NCI-H460 (cell line): ENCODE results near the gene GSG1. TPM values are rescaled to one million over a fixed set of nuclear protein-coding genes. Genes with fewer than 3 reads are reported as not detected.

ENCODE experiments used
- DNase-seq: peaks from one replicate; pipeline ENCODE4 v3.0.0-alpha.2; 2016; ENCODE audit warnings: low read depth; ENCODE audit errors: extremely low read depth
- total RNA-seq: library from RNA; depleted of rRNA; stranded (reverse); fragments of >200 nt; shearing (Covaris generic); gene quantifications from 2 replicates; pipeline ENCODE4 v1.2.3, GENCODE V29; 2014

Gene GSG1
- total RNA-seq, 1 experiment from 2014 or later, result not detected

DNA sequence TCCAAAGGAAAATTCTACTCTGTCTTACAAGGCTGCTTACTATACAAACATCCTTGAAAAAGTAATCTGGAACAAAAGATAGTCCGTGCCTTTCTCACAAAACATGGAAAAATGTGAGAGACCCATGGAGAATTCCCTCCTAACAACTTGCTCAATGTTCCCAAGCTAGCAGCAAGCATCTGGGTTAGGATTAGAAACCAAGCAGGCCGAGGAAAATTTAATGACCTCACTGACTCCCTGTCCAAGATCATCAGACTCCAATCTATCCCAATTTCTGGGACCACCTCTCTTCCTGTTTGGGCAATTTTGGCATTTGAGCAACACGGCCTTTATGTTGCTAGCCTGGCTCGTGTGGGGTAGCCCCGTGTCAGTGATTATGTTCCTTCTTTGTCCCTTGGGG lies 18.1 kb upstream of the GSG1 start:
- DNase-seq, result no peak

DNA sequence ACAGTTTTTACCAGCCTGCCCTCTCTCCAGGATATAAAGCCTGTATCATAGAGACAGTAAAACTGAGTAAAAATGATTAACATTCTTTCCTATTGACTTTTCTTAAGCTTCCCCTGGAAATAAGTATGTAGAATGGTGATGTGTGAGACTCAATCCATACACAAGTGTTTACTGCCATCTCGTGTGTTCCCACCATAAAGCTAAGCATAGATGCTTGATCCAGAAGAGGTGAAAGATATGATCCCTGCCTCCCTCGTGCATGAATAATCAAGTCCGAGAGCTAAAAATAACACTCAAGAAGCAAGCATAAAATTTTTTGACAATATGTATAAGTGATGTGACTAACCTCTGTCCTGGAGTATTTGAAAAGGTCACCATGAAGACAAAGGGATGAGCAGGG lies 16.9 kb upstream of the GSG1 start:
- DNase-seq, result no peak

DNA sequence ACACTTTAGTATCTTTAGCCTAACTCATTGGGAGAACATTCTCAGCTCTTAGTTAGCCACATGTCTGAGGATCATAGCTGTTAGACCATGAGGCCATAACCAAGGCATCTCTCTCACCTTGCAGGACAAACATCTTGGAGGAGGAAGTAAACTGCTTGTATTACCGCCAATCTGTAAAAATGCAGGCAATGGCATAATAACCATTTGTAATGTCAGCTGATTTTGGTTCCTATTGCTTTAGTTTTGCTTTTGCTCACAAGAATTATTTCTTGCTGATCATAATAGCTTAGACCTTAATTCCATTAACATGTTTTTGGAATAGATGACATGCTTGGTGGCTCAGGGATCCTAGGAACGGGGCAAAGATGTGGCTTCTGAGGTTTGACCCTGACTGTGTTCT lies 16.4 kb upstream of the GSG1 start:
- no peak for DNase-seq

DNA sequence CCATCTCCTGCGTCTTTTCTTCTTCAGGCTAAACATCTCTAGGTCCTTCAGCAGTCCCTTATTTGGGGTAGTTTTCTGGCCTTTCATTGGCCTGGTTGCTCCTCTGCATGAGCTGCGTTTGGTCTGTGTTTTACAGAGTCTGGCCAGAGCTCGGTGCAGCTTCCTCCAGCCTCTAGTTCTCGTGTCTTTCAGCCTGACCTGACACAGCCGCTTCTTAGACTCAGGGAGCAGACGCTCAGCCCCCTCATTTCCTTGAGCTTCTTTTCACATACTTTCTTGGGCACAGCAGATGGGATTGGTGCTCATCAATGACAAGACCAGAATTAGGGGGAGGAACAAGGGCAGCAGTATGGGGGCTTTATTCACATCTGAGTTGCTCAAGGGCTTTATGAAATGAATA lies 13.6 kb upstream of the GSG1 start:
- DNase-seq, result no peak

DNA sequence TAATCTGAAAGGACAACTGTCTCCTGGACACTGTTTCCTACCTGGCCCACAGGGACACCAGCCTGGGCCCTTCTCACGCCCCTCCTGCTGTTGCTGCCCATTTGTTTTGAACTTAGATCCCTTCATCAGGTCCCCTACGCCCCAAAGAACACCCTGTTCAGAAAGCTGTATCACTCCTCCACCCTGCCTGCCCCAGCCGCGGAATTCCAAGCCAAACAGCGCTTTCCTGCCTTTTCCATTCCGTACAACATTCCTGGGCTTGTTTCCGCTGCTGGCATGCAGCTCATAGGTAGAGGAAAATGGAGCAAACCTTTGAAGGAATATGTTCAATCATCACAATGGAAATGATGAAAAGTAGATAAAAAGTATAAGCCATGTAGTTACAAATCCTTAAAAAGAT lies 12.8 kb upstream of the GSG1 start:
- DNase-seq, result no peak

DNA sequence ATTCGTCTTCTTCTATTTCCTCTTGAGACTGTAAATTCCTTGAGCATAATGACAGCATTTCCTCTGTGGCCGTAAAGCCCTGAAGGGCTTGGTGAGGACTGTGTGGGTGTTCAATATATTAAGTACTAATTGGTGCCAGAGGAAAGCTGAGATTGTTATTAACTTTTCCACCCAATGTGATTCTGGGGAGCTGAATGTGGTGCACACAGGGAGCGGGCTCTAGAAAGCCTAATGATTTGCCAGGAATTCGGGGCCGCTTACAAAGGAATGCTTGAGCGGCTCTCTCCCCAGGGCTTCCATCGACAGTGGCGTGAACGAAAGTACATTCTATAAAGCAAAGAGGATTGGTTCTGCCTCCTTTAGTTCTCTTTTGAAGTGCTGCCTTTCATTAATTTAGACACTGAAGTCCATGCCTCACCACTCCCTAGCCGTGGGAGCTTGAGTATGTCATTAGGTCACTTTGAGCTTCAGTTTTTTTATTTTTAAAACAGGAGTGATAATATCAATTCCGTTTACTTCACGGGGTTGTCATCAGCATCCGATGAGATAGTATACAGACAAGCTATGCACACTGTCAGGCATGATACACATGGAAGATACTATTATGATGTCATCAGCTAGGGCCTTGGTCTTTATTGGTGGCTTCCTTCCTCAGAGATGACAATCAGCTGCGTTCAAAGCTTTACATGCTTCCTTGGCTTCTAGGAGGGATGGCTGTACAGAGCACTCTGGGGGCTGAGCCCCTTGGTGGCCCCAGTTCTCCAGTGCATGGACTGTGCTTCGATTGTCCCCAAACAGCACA lies 11.0 kb upstream of the GSG1 start:
- DNase-seq, result no peak

DNA sequence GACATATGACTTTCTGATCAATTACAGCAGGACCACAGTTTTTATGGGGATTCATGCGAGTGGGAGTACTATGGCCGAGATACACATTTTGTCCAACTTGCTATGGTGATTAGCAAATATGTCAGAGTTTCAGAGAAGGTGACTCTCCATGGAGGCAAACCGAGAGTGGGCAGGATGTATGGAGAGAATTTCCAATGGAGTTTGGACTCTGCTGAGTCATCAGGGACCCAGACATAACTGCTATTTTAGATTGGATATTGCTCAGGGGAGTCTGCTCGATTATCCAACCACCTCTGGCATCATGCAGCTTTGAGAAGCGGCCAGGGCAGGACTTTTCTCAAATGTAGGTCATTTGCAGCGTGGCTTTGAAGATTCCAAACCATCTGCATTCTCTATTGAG lies 9.5 kb upstream of the GSG1 start:
- DNase-seq, result no peak

DNA sequence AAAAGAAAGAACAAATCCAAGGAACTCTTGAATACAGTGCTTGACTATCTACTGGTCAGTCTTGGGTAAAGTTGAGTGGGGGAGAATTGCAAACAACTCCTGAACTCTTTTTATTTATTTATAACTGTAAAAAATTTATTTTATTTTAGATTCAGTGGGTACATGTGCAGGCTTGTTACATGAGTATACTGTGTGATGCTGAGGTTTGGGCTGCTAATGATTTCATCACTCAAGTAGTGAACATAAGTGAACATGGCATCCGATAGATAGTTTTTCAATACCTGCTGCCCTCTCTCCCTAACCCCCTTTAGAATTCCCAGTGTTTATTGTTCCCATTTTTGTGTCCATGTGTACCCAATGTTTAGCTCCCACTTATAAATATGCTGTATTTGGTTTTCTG lies 3.2 kb upstream of the GSG1 start:
- DNase-seq, result no peak

DNA sequence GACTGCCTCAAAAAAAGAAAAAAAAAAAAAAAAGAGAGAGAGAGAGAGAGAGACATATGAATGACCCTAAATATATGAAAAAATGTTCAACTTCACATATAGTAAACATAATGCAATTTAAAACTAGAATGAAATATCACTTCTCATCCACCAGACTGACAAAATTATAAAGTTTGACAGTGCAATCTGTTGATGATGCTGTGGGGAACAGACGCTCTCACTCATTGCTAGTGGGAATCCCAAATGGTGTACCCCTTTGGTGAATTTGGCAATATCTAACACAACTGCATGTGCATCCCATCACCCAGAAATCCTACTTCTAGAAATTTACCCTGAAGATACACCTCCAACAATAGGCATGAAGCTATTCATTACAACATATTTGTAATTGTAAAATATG lies 2.3 kb upstream of the GSG1 start:
- DNase-seq, result no peak

DNA sequence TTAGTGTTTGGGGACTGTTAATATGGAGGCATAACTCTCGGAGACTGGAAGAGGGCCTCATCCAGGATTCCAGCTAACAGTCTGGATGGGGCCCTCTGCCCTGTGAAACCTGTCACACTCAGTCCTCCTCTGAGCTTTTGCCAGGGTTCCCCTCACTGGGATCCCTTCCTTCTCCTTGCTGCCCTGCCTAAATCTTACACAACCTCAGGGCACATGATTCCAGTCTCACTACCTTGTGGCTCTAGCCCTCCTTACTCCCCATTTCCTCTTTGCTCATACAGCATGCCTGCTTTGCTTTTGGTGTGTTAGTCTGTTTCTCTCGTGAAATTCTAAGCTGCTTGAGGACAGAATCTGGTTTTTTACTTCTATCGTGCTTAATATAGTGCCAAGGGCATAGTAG lies 942 bp upstream of the GSG1 start:
- DNase-seq, result no peak

DNA sequence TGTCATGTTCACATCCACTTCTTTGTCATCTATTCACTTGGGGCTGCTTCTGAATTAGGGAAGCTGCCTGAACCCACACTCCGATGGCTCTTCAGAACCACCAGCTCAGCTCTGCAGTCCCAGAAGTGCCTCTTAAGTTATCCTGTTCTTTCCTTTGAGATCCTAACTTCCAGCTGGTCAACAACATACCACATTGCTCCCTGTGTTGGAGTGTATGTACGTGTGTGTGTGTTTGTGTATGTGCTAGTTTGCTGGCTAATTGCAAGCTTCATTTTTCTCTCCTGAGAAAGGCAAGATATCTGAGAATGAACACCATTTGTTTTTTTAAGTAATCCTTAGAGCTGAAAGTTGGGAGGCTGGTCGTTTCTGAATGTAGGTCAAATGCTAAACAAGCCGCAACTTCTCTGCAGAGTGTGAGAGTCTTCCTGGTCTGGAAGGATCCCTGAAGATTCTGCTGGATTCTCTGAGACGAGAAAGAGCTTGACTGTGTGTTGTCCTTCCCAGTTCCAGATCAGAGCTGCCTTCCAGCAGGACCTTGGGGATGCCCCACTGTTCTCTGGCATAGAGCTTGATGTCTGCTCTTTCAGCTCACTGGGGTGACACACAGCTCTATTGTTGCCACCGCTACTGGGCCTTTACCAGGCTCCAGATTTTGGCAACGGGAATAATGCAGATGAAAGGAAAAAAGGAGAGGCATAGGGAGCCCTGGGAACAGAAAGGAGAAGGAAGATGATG lies 839 bp downstream of the GSG1 start:
- DNase-seq, result no peak

DNA sequence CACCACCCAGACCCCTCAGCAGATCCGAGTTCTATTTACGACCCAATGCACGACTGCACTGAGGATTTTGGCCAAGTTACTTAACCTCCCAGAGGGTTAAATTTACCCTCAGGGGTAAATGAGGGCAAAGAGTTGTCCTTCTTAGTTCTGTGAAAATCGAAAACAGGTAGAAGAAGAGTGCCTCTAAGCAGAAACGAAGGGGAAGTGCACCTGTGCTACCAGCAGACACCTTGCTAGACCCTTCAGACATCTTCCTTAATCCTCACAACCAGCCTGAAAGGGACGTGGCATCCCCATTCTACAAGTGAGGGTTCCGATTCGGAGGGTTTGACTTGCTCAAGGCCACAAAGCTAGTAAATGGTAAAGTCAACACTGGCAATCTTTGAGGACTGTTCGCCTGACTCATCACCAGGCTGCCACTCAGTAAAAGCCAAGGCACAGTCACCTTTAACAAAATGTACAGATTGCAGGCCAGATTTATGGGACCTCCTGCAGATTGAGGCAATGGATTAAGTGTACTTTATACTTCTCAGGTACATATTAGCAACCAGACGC lies 1.6 kb downstream of the GSG1 start:
- peak; percentile 38 for DNase-seq

DNA sequence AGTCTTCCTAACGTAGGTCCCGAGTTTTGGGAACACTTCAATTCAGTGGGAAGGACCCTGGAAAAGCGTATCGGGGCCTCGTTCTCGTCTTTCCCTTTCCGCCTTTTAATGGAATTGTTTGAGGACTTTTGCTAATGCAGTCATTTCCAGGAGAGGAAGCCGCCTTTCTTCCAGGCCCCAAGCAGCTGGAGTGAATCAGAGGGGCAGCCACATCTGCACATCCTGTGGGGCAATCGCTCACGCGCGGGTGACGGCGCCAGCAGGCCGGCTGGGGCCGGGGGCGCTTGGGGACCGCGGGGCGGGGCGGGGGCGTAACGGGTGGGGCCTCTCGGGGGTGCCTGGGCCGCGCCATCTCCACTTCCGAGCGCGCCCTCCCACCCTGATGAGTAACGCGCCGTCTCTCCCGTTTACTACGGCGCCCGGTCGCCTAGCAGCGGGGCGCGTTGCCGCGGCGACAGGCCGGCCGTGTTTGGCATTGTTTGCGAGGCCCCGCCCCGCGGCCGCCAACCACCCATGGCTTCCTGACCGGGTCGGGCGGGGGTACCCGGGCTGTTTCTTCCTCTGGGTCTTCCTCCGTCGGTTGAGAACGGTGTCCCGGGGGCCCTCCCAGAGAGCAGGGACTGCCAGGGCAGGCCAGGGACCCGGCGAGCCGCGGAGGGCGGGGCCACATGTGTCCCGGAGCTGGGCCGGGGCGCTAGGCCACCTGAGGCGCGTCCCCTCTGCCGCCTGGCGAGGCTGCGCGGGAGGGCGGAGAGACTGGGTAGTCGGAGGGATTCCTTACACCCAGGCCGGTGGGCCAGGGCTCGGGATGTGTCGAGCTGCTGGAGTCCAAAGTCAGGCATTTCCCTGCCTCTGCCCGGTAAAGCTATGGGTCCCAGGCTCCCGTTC lies 2.3 kb downstream of the GSG1 start:
- DNase-seq, result peak; percentile 83

DNA sequence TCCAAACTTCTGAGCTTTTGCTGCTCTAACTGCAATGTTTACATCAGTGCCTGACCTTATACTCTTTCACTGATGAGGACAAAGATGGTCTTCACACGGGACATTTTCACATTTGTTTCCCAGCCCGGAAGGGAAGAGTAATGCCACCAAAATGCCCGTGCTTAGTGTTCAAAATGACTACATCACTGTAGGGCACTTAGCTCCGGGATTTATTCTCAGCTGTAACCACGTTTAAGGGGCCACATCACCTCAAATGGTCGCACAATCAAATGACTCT lies 2.9 kb downstream of the GSG1 start:
- peak; percentile 22 for DNase-seq

DNA sequence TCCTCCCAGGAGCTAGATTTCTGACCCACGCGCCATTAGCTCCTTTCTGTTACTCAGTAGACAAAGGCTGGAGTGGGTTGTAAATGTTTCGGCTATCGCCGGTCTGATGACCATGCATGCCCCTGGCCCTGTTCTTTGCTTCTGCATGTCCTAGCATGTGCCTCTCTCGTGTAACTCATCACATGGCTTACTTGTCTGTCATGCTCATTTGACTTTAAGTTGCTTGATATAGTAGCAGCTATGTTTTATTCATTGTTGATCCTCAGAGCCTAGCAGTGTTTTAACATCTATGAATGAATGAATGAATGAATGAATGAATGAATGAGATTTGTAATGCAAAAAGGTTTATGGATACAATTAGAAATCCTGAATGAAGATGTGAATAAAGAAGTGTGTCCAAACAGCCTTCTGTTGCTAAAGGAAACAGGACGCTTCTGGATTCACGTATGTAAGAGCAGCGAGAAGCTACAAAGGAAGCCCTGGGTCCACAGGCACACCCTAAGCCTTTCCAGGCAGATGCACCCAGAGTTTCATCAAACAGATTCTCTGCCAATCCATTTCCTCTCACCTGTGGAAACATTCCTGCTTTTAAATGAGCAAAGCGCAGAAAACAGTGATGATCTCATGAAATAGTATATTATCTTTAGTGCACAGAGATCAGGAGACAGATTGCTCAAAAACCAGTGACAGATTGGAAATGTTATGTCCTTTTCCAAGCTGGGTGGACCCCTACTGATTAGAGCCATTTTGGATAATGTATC lies 3.4 kb downstream of the GSG1 start:
- DNase-seq, result no peak

DNA sequence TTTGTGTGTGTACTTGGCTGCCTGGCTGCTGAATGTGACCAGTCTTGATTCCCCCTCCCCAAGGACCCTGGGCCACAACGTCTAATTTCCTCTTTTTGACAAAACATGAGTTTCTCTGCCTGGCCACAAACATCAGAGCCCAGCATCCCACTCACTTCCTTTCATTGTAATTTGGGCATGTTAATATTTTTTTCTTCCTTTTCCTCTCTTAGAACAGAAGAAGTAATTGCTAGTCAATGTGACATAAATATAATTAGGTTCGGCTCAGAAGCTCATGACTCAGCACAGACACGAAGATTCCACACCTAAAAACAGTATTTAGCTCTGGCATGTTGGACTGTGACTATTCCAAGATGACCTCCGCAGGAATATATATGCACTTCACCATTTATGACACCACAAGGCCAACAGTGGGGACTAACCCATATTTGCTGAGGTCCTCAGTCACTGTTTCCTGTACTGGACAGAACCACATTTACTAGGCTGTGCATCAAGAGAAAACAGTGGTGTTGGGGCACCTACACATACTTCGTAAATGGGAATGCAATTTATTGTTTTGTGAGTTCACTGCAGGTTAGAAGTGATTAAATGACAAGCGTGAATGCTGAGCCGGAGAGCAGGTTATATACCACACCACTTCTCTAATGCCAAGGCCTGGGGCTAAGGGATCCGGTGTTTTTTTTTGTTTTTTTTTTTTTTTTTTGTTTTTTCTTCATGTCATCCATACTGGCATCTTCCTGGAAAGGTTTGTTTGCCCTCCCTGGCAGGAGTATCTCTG lies 4.2 kb downstream of the GSG1 start:
- DNase-seq, result peak; percentile 42

DNA sequence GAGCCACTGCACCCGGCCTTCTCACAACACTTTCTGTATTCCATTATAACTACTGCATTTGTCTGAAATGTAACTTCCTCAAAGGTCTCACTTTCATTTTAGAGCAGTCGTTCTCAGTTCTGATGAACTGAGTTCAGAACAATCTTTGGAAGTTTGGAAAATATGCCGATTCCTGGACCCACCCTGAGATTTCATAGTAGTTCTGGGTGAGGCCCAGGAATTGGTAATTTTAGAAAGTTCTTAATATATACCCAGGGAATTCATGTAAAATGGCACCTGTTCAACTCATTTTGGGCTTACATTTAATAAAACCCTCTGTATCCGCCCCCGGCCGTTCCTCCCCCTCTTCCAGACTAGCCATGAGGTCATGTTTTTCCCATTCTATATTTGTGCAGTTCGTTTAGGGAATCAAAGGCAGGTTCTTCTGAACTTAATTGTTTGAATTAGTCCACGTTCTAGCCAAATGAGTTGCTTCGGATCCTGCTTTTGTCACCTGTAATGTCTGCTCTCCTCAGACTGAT lies 5.9 kb downstream of the GSG1 start:
- DNase-seq, result no peak

DNA sequence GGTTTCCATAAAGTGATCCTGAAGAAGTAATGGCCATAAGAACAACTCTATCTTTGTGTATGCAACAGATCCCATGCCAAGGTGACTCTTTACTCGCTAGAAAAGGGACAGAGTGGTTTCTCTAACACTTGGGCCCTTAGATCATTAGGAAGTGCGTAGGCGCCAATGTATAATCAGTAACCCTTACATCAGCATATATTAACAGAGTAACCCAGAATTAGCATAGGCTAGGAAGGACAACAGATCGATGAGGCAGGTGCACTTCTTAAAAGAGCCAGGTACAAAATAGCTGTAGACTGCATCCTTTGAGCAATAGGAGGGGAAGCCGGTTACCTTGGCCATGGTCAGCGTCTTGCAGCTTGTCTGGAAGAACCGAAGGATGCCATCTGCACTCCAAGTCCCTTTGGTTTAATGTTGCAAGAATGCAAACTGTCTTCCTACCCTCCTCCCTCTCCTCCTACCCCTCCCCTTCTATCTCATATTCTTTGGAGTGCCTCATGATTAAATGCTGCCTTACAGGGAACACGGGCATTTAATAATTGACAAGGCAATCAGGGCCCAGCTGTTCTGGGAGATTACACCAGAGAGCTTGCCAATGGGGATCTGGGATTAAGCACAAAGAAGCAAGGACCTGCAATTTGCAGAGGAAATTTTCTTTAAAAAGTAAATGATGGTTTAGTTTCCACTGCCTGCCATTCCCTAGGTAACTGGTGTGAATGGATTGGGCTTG lies 8.0 kb downstream of the GSG1 start:
- no peak for DNase-seq

DNA sequence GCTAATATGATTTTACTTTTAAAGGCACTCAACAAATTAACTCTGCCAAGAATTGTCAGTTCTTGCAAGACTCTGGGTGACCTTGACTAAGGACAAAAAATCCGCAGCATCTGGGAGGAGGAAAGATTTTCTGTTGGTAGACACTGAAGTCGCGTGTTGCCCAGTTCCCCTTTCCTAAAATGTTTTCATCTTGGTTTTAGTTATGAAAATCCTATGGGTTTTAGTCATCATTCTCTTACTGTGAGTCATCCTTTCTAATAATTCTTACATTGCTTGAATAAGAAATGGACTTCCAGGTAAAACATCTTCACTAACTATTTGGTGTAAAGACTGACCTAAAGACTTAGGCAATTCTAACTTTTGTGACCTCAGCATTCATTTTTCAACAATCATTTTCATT lies 9.1 kb downstream of the GSG1 start:
- no peak for DNase-seq
